IMR-90 (cell line): ENCODE measurements around the gene MAPRE3. TPM values are rescaled to one million over a fixed set of nuclear protein-coding genes. Genes with fewer than 3 reads are reported as not detected.

Experiments
- ELK1 ChIP-seq: fragments of 150-350 bp; IDR thresholded peaks from 2 replicates; pipeline ENCODE4 v1.6.1; 2016; ENCODE audit warnings: low read depth, mild to moderate bottlenecking, low read length, moderate library complexity, borderline replicate concordance
- polyA plus RNA-seq, 3 experiments: library from polyadenylated mRNA; depleted of rRNA; stranded (reverse); fragments of >200 nt; gene quantifications; 2 replicates each; pipeline ENCODE4 v1.2.3, GENCODE V29; 2012; ENCODE audit warnings: low replicate concordance in 1 of 3
- total RNA-seq: library from RNA; depleted of rRNA; stranded (reverse); fragments of >200 nt; gene quantifications from 2 replicates; pipeline ENCODE4 v1.2.3, GENCODE V29; 2012

The MAPRE3 gene
- total and polyA plus RNA-seq, 2 of the 4 experiments (the other 2 are of a cell fraction) = 1.8 to 20.3 TPM

DNA sequence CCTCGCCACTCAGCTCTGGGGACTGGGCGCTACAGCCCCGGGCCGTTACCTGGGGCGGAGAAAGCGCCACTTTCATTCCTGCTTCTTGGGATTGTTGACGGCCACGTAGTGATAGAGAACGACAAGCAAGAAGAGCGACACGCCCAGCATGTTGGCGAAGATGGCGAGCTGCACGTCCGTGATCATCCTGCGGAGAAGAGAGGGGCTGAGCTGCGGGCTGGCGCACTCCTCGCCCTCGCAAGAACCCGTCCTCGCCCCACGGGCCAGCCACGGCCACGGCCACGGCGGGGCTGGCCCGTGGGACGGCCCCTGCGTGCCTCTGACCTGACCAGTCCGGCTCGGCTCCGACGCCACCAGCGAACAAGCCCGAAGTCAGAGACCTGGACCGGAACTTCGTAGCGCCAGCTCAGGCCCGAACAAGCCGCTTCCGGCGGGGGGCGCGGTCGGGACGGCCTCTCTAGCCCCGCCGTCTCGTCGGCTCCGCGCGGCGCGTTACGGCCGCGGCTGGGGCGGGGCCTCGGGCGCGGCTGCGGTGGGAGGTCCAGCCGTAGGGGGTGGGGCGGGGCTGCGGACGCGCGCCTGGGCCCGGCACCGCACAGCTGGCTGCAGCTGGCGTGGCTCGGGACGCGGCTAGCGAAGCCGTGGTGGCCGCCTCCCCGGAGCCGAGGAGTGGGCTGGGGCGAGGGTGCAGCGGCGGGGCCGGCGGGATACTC is 101.0 kb downstream of the MAPRE3 start, which contains the start of gene OST4 (continued):
- TF ChIP-seq ELK1 = no peak
